HepG2 (cell line): ENCODE data around the gene AMOTL2. TPM values are rescaled to one million over a fixed set of nuclear protein-coding genes. Genes with fewer than 3 reads are reported as not detected.

ENCODE experiments used
- CCAR2 ChIP-seq: fragments of 200-400 bp; formaldehyde crosslinking; optimal IDR thresholded peaks from 2 replicates; pipeline ENCODE3; 2018; ENCODE audit warnings: low read depth, mild to moderate bottlenecking, low read length, moderate library complexity
- CEBPG ChIP-seq: IDR thresholded peaks from 2 replicates; pipeline ENCODE4 v1.6.1; 2016
- GATAD1 ChIP-seq: IDR thresholded peaks from 2 replicates; pipeline ENCODE4 v1.6.1; 2016; ENCODE audit warnings: missing genetic modification reagents, missing compliant biosample characterization
- IKZF1 ChIP-seq: fragments of 450-650 bp; IDR thresholded peaks from 2 replicates; pipeline ENCODE4 v1.7.1; 2016
- IRX3 ChIP-seq: sonication (generic); formaldehyde crosslinking; IDR thresholded peaks from 2 replicates; pipeline ENCODE4 v1.8.1; 2023; ENCODE audit warnings: mild to moderate bottlenecking, low read depth, missing genetic modification reagents, borderline replicate concordance
- KDM2A ChIP-seq: sonication (generic); formaldehyde crosslinking; IDR thresholded peaks from 2 replicates; pipeline ENCODE4 v1.4.0; 2020; ENCODE audit warnings: low read depth, missing genetic modification reagents, borderline replicate concordance
- MAX ChIP-seq: IDR thresholded peaks from 2 replicates; pipeline ENCODE4 v1.6.1; 2012; ENCODE audit warnings: inconsistent platforms
- MXD4 ChIP-seq: IDR thresholded peaks from 2 replicates; pipeline ENCODE4 v1.6.1; 2016; ENCODE audit warnings: mild to moderate bottlenecking, missing biosample characterization, missing genetic modification reagents
- NPAS2 ChIP-seq: sonication (generic); formaldehyde crosslinking; IDR thresholded peaks from 2 replicates; pipeline ENCODE4 v1.8.0; 2022; ENCODE audit warnings: mild to moderate bottlenecking, missing genetic modification reagents, borderline replicate concordance
- PBX3 ChIP-seq: sonication (generic); formaldehyde crosslinking; IDR thresholded peaks from 2 replicates; pipeline ENCODE4 v1.8.1; 2023; ENCODE audit warnings: missing genetic modification reagents, inconsistent platforms, borderline replicate concordance
- SRF ChIP-seq: IDR thresholded peaks from 2 replicates; pipeline ENCODE4 v1.6.1; 2011; ENCODE audit warnings: mild to moderate bottlenecking, low read depth, low read length, moderate library complexity
- THAP9 ChIP-seq: sonication (generic); formaldehyde crosslinking; IDR thresholded peaks from 2 replicates; pipeline ENCODE4; 2020; ENCODE audit warnings: missing genetic modification reagents, mild to moderate bottlenecking, borderline replicate concordance
- ZBTB3 ChIP-seq: sonication (generic); formaldehyde crosslinking; IDR thresholded peaks from 2 replicates; pipeline ENCODE4 v1.4.0; 2020; ENCODE audit warnings: low read depth, mild to moderate bottlenecking, moderate library complexity, missing genetic modification reagents, borderline replicate concordance
- ZFY ChIP-seq: sonication (generic); formaldehyde crosslinking; IDR thresholded peaks from 2 replicates; pipeline ENCODE4 v1.4.0; 2020; ENCODE audit warnings: missing genetic modification reagents
- ZNF484 ChIP-seq: sonication (generic); formaldehyde crosslinking; IDR thresholded peaks from 2 replicates; pipeline ENCODE4 v1.5.1; 2020; ENCODE audit warnings: mild to moderate bottlenecking, low read depth, missing genetic modification reagents, borderline replicate concordance
- ZNF773 ChIP-seq: sonication (generic); formaldehyde crosslinking; IDR thresholded peaks from 2 replicates; pipeline ENCODE4 v1.4.0; 2020; ENCODE audit warnings: missing genetic modification reagents, borderline replicate concordance
- polyA plus RNA-seq, 8 experiments: library from polyadenylated mRNA; depleted of rRNA in 3 of 8; stranded (reverse) in 7 of 8; unstranded in 1 of 8; fragments of >200 nt; fragmentation: Illumina TruSeq in 4 of 8; extraction: Trizol in 4 of 8; gene quantifications; 2 replicates each; pipeline versions ENCODE4 v1.2.1 to v1.2.3, GENCODE V29; 2011 to 2016; ENCODE audit warnings: low read depth in 4 of 8, missing spikeins in 1 of 8, mixed read lengths in 1 of 8; ENCODE audit not compliant: insufficient read depth in 1 of 8
- total RNA-seq, 5 experiments: library from RNA; depleted of rRNA; stranded (reverse); fragments of >200 nt; fragmentation: Illumina TruSeq; extraction: Trizol; gene quantifications; 2 replicates each; pipeline ENCODE4 v1.2.3, GENCODE V29; 2016; ENCODE audit warnings: low read depth in 1 of 5
- TF ChIP-seq, protein P1 (sequence below): sonication (generic); formaldehyde crosslinking; IDR thresholded peaks from 2 replicates; pipeline ENCODE4 v1.8.0; 2022; ENCODE audit warnings: missing genetic modification reagents, mild to moderate bottlenecking, inconsistent platforms, borderline replicate concordance
- TF ChIP-seq, protein P2 (sequence below): sonication (generic); formaldehyde crosslinking; IDR thresholded peaks from 2 replicates; pipeline ENCODE4 v1.4.0; 2020; ENCODE audit warnings: missing genetic modification reagents

Gene AMOTL2
- total and polyA plus RNA-seq, 2 of the 13 experiments (the other 11 are each of a cell fraction or from before 2014, with no cell fraction given): 17.3 to 18.5 TPM

DNA sequence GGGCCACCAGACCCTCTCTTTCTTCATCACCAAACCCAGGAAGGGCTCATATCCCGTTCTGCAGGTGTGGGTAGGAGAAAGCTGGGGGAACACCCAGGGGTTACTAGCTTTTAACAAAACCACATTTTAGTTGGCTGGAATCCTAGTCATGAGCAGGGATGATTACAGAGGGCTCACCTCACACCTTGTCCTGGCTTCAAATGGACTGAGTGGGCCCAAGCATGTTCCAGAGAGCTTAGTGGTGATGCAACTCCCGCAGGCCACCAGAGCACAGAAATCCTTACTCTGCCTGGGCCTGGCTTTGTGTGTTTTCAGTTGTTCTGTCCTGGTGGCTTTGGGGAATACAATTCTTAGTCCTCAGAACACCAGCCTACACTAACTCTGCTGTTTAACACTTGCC lies 66.8 kb downstream of the AMOTL2 start (continued):
- no peak for TF ChIP-seq THAP9 (CRISPR knock-in tag)
- TF ChIP-seq KDM2A (CRISPR knock-in tag): no peak
- no peak for TF ChIP-seq ZNF484 (CRISPR knock-in tag)
- TF ChIP-seq MXD4 (CRISPR knock-in tag): no peak
- TF ChIP-seq, protein P1, sequence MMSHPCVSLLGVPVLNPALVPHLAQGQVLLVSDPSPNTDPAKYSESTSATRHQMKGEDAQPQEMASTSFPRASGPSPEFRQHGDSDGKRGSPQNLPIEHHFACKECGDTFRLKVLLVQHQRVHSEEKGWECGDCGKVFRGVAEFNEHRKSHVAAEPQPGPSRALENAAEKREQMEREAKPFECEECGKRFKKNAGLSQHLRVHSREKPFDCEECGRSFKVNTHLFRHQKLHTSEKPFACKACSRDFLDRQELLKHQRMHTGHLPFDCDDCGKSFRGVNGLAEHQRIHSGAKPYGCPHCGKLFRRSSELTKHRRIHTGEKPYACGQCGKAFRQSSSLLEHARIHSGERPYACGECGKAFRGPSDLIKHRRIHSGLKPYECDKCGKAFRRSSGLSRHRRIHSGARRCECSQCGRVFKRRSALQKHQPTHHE (CRISPR knock-in tag): no peak
- no peak for TF ChIP-seq SRF
- TF ChIP-seq PBX3 (CRISPR knock-in tag): no peak
- TF ChIP-seq, protein P2, sequence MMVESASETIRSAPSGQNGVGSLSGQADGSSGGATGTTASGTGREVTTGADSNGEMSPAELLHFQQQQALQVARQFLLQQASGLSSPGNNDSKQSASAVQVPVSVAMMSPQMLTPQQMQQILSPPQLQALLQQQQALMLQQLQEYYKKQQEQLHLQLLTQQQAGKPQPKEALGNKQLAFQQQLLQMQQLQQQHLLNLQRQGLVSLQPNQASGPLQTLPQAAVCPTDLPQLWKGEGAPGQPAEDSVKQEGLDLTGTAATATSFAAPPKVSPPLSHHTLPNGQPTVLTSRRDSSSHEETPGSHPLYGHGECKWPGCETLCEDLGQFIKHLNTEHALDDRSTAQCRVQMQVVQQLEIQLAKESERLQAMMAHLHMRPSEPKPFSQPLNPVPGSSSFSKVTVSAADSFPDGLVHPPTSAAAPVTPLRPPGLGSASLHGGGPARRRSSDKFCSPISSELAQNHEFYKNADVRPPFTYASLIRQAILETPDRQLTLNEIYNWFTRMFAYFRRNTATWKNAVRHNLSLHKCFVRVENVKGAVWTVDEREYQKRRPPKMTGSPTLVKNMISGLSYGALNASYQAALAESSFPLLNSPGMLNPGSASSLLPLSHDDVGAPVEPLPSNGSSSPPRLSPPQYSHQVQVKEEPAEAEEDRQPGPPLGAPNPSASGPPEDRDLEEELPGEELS (CRISPR knock-in tag): no peak
- TF ChIP-seq GATAD1 (CRISPR knock-in tag): no peak
- TF ChIP-seq ZNF773 (CRISPR knock-in tag): no peak
- no peak for TF ChIP-seq IRX3 (CRISPR knock-in tag)
- peak; percentile 59; the same call in 1 of the 2 replicates for TF ChIP-seq MAX
- no peak for TF ChIP-seq ZBTB3 (CRISPR knock-in tag)
- no peak for TF ChIP-seq CCAR2
- no peak for TF ChIP-seq NPAS2
- peak; percentile 32; the same call in 1 of the 2 replicates for TF ChIP-seq ZFY (CRISPR knock-in tag)
- TF ChIP-seq IKZF1: no peak
- peak; percentile 71 for TF ChIP-seq CEBPG (CRISPR knock-in tag)
